ENCODE results near the gene ELOA.

Gene ELOA, protein sequence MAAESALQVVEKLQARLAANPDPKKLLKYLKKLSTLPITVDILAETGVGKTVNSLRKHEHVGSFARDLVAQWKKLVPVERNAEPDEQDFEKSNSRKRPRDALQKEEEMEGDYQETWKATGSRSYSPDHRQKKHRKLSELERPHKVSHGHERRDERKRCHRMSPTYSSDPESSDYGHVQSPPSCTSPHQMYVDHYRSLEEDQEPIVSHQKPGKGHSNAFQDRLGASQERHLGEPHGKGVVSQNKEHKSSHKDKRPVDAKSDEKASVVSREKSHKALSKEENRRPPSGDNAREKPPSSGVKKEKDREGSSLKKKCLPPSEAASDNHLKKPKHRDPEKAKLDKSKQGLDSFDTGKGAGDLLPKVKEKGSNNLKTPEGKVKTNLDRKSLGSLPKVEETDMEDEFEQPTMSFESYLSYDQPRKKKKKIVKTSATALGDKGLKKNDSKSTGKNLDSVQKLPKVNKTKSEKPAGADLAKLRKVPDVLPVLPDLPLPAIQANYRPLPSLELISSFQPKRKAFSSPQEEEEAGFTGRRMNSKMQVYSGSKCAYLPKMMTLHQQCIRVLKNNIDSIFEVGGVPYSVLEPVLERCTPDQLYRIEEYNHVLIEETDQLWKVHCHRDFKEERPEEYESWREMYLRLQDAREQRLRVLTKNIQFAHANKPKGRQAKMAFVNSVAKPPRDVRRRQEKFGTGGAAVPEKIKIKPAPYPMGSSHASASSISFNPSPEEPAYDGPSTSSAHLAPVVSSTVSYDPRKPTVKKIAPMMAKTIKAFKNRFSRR

DNA sequence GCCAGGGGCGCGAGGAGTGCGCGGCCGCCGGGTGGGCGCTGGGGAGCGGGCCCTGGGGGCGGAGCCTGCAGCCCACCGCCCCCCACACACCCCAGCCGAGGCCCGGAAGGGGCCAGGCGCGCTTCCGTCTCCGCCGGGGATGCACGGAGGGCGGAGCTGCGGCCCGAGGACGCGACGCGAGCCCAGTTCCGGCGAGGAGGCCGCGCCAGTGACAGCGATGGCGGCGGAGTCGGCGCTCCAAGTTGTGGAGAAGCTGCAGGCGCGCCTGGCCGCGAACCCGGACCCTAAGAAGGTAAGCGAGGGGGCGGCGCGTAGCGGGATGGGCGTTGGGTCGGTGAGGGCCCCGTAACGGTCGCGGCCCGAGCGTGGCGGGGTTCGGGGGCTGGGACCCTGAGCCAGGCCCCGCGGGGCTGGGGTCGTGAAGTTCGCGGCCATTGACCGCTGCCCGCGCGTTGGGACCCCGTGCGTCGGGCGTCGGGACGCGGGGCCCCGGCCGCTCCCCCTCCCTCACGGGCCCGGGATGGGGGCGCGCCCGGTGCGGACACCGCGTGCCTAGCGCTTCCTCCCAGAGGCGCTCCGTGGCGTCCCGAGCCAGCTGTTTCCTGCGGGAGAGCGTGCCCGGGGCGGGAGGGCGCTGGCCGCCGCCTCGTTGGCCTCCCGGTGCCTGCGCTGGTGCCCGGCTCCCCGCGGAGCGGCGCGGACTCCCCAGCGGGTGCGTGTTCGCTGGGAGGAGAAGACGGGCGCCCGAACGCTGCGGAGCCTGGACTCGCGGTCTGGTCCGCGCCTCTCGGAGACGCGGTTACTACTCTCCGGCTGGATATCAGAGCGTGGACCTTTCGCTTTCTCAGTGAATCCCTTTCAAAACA is at the start of gene ELOA:
TSS of gene ELOA (plus strand) at position 185 of the 866 bp plus-strand sequence. CDS start at position 218, 33 bp downstream.
- in situ Hi-C loops (cut with MboI; ENCODE audit: low sequenced_read_pairs), result no loop called here

DNA sequence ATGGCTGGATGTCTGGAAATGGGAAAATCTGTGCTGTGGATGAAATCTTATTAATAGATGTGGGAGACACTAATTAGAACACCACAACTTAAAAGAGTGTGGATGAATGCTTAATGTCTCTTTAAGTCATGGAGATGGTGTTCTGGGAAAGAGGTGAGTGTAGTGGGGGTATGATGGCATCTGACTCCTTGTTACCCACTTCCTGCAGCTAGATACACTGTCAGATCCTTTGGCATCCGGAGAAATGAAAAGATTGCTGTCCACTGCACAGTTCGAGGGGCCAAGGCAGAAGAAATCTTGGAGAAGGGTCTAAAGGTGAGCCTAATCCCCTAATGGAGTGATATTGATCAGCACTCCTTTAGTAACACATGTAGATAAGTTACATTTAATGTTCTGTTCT is 49.7 kb upstream of the ELOA start:
- in situ Hi-C loops (cut with MboI; ENCODE audit: low sequenced_read_pairs), result no loop called here

DNA sequence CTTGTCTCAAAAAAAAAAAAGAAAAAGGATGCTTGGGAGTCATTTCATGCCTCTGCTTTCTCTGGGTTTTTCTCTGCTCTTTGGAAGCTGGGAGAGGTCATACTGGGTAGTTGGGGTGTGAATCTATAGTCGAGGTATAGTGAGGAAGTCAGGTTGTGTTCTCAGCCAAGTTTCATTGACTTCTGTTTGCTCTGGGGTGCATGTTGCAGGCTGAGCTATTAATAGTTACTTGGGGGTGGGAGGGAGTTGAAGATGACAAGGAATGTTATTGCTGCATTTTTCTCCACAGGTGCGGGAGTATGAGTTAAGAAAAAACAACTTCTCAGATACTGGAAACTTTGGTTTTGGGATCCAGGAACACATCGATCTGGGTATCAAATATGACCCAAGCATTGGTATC is 48.9 kb upstream of the ELOA start:
- in situ Hi-C loops (cut with MboI; ENCODE audit: low sequenced_read_pairs), result no loop called here

DNA sequence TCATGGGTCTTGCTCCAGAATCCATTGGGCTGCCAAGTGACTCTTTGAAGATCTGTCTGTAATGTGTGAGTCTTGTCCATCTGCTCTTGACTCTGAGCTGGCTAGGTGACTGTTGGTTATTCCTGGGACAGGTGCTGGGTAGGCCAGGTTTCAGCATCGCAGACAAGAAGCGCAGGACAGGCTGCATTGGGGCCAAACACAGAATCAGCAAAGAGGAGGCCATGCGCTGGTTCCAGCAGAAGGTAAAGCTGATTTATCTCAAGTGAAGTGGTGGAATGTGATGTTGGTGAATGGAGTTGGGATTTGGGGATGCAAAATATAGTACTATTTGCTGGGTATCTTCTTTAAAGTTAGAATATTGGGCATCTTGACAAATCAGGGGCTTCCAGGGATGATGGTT is 47.6 kb upstream of the ELOA start:
- in situ Hi-C loops (cut with MboI; ENCODE audit: low sequenced_read_pairs), result no loop called here

DNA sequence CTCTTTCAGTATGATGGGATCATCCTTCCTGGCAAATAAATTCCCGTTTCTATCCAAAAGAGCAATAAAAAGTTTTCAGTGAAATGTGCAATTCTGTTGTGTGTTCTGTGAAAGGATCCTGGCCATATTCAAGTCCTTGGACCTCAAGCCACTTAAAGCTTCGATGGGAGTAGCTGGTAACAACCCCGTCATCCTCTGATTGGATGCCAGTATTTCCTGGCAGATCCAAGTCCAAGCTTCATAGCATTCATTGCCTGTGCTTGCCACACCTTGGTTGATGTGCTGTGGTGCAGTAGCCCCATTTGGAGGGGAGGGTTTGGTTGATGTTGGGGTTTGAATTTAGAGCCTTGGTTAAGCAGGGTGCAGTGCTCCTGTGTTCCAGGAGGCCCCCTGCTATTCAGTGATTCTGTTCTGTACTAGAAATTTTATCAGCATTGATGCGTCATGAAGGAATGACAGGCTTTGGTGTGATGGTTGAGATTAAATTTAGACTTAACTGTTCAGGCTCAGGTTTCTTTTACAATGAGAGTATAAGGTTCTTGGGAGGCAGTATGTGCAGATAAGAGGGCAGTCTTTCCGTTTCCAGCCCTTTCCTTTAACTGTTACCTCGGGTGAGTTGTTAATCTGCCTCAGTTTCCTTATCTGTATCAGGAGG is 46.8 kb upstream of the ELOA start:
- in situ Hi-C loops (cut with MboI; ENCODE audit: low sequenced_read_pairs), result no loop called here

DNA sequence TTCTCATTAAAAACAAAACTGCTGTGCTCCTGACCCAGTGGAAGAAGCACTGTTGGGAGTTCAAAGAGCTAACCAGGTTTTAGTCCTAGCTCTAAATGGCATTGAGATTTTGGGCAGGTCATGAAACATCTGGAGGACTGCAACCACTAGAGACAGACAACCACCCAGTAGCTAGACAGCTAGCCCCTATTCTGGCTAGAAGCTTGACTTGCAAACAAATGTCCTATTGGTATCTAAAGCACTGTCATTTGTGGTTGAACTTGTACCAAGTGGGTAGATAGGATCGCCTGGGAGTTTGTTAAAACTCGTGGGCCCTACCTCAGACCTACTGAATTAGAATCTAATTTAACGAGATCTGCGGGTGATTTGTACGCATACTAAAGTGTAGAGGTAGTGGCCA is 44.8 kb upstream of the ELOA start:
- in situ Hi-C loops (cut with MboI; ENCODE audit: low sequenced_read_pairs), result no loop called here

DNA sequence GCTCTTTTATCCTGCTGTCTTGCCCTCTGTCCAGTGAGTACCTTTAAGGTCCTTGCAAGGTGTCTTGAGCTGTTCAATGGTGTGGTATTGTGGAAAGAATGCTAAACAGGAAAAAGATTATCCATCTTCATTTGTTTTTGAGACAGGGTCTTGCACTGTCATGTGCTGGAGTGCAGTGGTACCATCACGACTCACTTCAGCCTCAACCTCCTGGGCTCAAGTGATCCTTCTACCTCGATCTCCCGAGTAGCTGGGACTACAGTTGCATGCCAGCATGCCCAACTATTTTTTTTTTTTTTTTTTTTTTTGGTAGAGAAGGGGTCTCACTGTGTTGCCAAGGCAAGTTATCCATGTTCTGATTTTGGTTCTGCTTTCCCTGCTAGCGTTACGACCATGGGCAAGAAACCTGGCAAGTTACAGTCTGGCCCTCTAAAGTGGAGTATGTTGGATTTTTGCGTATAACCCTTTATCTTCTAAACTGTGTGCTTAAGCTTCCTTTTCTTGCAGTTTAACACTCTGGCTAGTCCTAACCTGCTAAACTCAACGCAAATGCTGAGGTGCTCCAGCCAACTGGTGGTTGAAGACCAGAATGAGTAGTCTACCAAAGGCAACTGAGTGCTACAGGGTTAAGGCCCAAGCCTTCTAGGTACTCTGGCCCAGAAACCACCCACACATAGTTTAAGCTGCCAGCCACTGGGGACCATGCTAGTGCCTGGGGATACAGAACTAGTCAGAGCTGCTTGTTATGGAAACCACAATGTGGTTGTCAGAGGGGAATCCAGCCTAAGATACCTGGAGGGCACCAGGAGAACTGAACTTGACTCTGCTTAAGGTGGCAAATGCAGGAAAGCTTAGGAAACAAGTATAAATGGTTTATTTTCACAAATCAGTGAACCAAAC is 43.7 kb upstream of the ELOA start:
- in situ Hi-C loops (cut with MboI; ENCODE audit: low sequenced_read_pairs), result no loop called here

DNA sequence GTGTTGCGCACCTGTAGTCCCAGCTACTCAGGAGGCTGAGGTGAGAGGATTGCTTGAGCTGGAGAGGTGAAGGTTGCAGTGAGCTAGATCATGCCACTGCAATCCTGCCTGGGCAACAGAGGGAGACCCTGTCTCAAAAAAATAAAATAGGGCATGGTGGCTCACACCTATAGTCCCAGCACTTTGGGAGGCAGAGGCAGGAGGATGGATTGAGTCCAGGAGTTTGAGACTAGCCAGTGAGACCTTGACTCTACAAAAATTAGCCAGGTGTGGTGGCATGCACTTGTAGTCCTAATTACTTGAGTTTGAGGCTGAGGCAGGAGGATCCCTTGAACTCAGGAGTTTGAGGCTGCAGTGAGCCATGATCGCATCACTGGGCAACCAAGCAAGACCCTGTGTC is 42.0 kb upstream of the ELOA start:
- in situ Hi-C loops (cut with MboI; ENCODE audit: low sequenced_read_pairs), result no loop called here

DNA sequence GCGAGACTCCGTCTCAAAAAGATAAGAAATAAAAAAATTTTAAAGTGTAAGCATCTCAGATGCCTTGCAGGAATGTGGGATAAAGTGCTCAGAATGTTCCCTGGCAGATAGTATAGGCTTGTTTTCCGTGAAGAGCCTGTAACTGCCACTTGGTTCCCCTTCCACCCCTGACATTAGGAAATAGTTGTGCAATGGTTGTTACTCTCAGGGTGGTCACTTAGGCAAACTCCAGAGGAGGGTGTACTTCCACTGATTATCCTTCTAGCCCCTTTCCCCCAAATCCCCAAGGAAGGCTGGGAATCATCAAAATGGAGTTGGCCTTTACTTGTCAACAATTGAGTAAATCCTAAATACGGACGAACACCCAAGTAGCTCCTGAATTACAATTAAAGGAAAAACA is 41.3 kb upstream of the ELOA start:
- in situ Hi-C loops (cut with MboI; ENCODE audit: low sequenced_read_pairs), result no loop called here

DNA sequence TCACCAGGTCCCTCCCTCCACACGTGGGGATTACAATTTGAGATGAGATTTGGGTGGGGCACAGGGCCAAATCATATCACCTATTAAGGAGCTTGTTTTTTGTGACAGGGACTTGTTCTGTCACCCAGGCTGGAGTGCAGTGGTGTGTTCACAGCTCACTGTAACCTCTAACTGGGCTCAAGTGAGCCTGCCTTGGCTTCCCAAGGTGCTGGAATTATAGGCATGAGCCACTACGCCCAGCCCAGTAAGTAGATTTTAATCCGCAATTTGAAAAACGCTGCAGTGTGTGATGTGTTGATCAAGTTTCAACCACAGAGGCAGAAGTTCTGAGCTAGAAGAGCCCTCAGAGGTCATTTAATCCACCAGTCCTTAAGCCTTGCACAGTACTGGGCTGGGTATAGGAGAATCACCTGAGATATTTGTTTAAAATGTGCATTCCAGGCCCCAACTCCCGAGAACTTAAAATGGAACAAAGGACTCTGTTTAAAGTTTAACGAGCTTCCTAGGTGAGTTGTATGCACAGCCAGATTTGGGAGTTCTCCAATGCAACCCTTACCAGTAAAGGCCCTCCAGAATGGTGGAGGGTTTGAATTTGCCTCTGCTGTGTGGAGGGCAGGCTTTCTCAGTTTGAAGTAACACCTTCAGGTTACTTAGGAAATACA is 38.3 kb upstream of the ELOA start:
- in situ Hi-C loops (cut with MboI; ENCODE audit: low sequenced_read_pairs), result no loop called here

DNA sequence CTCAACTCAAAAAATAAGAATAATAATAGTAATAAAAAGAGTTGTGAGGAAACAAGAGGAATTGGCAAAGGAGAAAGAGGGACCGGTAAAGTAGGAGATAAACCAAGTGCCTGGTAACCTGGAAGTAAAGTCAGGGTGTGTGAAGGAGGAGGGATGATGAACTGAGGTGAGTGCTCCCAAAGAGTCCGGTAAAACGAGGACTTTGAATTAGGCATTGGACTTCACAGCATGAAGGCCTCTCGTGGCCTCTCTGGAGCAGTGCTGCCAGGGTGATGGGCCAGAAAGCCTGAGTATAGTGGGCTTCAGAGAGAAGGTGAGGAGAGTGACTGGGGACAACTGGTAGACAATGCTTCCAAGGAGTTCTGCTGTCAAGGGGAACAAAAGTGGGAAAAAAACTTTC is 34.0 kb upstream of the ELOA start:
- in situ Hi-C loops (cut with MboI; ENCODE audit: low sequenced_read_pairs), result no loop called here

DNA sequence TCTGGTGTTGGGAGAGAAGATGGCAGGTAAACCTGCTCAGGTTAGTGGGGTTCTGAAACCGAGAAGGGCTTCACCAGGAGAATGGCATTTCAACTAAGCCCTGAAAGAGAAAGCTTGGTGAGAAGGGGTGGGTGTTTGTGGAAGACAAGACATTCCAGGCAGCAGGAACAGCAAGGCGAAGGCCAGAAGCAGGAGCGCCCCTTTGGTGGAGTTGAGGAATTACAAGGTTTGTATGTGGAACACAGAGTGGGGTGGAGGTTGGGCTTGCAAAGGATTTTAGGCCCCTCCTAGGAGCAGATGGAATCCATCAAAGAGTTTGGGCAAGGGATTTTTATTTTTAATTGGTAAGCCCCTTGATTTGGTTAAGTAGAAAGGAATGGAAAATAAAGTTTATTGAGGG is 24.8 kb upstream of the ELOA start:
- in situ Hi-C loops (cut with MboI; ENCODE audit: low sequenced_read_pairs), result no loop called here

DNA sequence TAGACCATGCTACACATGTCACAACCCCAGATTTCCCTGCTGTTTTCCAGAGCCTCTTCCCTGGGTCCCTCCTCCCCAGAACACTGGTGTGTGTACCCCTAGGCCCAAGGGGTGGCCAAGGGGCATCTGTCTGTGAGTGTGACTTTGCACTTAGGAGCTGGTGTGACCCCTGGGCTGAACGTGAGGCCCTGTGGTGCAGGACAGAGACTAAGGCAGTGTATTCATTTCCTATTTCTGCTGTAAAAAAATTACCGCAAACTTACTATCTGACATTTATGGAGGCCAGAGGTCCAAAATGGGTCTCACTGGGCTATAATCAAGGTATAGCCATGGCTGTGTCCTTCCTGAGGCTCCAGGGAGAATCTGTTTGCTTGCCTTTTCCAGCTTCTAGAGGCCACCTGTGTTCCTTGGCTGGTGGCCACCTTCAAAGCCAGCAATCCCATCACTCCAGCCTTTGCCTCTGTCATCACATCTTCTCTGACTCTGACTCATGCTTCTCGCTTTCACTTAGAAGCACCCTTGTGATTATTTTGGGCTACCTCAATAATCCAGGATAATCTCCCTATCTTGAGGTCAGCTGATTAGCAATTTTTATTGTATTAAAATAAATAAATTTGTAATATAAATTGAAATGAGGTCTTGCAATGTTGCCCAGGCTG is 24.0 kb upstream of the ELOA start:
- in situ Hi-C loops (cut with MboI; ENCODE audit: low sequenced_read_pairs), result no loop called here

DNA sequence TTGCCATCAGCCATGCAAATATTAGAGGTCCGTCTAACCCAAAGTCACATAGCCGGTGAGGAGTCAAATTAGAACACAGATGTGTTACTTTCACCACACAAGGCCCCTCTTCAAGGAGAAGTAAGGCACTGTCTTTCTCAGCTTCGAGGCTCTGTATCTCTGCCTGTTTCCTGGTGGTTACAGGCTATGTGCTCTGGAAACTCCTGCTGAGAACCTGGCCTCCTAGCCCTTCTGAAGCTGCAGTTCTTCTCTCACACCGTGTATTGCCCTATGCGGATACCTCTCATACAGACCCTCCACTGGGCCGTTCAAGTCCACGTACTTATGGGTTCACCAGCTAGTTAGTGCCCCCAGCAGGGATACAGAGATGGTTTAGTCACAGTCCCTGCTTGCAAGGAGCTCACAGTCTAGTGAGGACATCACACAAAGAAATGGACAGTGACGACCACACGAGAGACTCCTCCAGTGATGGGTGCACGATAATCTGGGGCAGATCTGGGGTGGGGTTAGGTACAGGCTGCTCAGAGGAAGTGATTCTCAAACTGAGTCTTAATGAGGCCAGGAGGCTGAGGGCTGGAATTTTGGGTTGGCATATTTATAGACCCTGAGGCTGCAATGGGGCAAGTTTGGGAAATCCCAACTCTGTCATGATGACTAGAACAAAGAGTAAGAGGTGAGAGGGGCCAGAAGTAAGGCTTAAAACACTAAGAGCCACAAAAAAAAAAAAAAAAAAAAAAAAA is 22.8 kb upstream of the ELOA start:
- in situ Hi-C loops (cut with MboI; ENCODE audit: low sequenced_read_pairs), result no loop called here

DNA sequence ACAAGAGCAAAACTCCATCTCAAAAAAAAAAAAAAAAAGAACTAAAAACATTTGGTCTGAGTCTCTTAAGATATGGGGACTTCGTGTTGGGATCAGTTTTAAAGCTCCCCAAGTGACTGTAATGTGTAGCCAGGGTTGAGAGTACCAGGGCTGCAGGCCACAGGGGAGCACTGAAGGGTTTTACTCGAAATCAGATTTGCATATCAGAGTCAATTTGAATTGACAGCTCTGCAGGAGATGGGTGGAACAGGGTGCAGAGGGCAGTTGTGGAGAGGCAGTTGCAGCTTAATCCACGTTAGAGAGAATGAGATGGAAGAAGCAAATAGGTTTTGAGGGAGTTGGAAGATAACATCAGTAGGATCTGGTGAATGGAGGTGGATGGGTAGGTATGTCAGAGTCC is 20.6 kb upstream of the ELOA start:
- in situ Hi-C loops (cut with MboI; ENCODE audit: low sequenced_read_pairs), result no loop called here

DNA sequence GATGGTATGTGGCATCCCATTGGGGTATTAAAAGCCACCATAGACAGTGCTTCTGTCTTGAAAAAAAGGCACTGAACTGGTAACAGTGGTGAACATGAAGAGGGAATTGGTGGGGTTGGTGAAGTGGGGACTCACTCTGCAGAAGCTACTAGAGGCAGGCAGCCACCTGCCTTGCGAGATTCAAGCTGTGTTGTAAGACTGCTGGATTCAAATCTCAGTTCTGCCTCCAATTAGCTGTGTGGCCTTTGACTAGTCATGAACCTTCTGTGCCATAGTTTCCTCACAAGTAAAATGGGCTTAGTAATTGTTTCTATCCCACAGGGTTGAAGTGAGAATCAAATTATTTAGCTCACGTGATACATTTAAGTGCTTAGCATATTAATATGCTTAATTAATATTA is 16.6 kb upstream of the ELOA start:
- in situ Hi-C loops (cut with MboI; ENCODE audit: low sequenced_read_pairs), result no loop called here

DNA sequence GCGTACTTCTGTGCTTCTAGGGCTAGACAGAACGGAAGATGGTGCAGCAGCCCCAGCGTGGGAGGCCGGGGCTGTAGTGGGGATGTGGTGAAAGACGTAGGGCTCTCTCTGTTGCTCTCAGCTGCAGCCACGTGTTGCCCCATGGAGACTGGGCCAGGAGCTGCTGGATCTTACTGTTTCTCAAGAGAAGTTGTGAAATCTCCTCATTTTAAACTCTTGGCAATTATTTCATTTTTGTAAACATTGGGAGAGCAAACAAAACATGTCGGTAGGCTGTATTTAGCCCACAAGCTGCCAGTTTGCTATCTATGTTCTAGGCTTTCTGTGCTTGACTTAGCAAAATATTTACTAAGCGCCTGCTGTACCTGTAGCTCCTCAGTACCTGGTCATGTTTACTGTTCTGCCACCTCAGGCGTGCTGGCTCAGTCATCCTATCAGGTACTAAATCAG is 15.9 kb upstream of the ELOA start:
- in situ Hi-C loops (cut with MboI; ENCODE audit: low sequenced_read_pairs), result no loop called here

Measured in hTERT RPE-1 (cell line).